Astrocyte of the cerebellum (primary cell): ENCODE data around the gene SIRPG.

Experiments
- DNase-seq: peaks from one replicate; pipeline ENCODE4 v3.0.0-alpha.2; 2011; ENCODE audit warnings: low read depth
- H3K4me3 ChIP-seq: 2 replicates; pipeline ENCODE4 v1.5.1; 2011; ENCODE audit warnings: mild to moderate bottlenecking, low read depth, low read length, moderate library complexity
- CTCF ChIP-seq: IDR thresholded peaks from 2 replicates; pipeline ENCODE4 v1.5.1; 2012; ENCODE audit warnings: low read length, low read depth, moderate library complexity, mild to moderate bottlenecking; ENCODE audit errors: missing control alignments
- in situ Hi-C: cut with HindIII; loops from 2 replicates; pipeline ENCODE4 v1.10.0; 2017; ENCODE audit warnings: low sequenced_read_pairs

SIRPG gene

DNA sequence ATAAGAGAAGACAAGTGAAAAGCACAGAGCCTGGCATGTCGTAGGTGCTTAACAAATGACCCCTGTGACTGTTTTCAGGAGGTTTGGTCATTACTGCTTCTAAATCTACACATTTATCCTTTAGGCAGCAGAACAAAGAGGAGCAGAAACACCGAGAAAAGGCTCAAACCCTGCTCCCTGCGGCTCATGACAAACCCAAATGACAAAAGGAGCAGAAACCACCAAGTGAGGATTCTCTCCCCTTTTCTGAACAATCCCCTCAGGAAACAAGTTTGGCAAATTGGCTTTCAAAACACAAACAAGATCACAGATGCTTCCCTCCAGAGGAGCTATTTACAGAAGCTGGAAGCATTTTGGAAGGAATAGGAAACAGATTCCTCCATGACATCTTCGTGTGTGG, 15.8 kb upstream of the SIRPG start:
- DNase-seq: no peak
- no peak for TF ChIP-seq CTCF
- in situ Hi-C loops: no loop called here
- H3K4me3 ChIP-seq: no peak overlapping the region

DNA sequence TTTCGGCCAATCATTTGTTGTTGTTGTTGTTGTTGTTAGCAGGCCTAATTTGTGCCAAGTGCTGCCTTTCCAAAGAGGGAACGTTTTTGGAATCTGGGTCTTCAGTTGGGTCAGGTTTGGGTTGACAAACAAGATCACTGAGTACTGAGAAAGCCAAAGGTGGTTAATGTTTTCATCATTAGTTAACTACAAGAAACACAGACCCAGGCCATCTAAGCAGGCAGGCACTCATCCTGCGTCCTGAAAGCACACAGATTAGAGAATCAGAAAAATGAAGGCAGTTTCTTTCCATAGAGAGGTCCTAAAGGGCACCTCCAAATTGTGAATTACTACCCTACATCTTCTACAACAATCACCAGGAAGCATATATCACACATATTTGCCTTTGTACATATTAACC, 15.1 kb upstream of the SIRPG start:
- TF ChIP-seq CTCF: no peak
- H3K4me3 ChIP-seq: no peak overlapping the region
- in situ Hi-C loops: no loop called here
- DNase-seq: no peak

DNA sequence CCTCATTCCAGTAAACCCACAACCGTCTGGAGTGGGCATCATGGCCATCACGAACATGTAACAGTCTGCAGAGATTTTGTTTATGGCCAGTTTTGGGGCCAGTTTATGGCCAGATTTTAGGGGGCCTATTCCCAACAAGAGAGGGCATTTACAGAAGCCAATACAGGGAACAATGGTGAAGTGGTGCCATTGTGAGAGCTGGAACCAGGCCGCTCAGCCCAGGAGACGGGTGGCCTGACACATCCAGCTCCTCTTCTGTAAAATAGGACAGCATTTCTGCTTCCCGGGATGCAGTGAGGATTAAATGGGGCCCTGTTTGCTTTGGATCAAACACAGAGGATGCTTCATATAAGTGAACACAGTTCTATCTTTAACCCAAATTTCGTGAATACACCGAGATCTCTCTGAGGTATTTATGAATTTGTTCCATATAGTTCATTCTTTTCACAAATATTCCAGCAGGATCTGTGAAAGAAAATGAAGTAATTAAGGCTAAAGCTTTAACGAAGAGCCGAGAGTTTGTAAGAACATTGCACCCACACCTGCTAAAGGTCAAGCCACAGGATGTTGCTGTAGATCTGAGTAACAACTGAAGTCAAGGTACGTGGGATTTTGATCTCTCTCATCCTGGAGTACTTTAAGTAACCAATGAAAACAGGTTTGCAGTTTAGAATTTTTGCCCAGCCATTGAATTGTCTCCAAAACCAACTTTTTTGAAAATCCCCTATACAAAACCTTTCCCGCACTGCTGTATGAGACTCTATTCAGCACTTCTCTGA, 14.5 kb upstream of the SIRPG start:
- H3K4me3 ChIP-seq: no peak overlapping the region
- DNase-seq: no peak
- no peak for TF ChIP-seq CTCF
- in situ Hi-C loops: no loop called here

GRCh38 chr20:1669304-1669703, 11.7 kb upstream of the SIRPG start:
- no peak overlapping the region for H3K4me3 ChIP-seq
- peak; percentile 87 for DNase-seq
- in situ Hi-C loops: no loop called here
- TF ChIP-seq CTCF: no peak

DNA sequence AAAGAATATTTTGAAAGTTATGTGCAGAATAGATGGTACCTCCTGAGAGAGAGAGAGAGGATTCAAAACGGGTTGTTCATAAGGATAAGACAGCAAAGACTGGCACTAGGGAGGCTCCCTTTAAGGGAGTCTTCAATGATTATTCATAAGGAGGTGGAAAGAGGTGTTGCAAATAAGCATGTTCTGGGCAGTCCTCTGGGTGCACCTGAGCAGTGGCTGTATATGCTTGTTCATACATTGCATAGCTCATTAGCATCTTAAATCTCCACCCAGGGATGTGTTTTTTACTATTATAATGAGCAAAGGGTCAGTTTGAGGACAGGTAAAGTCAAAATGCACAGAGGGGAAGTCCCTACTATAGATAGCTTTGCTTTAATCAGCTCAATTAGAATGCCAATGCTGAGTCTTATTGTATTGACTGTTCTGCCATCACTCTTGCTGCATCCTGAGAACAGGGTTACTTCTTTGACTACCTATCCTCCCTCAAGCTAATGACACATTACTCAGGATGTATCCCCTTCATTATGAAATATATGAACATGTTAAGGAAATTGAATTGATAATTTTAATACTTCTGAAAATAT, 10.0 kb upstream of the SIRPG start:
- DNase-seq: no peak
- no peak for TF ChIP-seq CTCF
- H3K4me3 ChIP-seq: no peak overlapping the region
- in situ Hi-C loops: no loop called here

DNA sequence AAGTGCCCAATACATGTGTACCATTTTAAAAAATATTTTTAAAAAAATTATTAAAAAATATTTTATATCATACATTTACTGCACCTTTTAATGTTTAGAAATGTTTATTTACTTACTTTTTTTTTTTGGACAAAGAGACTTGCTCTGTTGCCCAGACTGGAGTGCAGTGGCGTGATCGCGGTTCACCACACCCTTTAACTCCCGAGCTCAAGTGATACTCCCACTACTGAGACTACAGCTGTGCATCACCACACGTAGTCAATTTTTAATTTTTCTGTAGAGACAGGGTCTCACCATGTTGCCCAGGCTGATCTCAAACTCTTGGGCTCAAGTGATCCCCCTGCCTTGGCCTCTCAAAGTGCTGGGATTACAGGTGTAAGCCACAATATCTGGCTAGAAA, 9.2 kb upstream of the SIRPG start:
- in situ Hi-C loops: no loop called here
- no peak for TF ChIP-seq CTCF
- no peak overlapping the region for H3K4me3 ChIP-seq
- DNase-seq: no peak

DNA sequence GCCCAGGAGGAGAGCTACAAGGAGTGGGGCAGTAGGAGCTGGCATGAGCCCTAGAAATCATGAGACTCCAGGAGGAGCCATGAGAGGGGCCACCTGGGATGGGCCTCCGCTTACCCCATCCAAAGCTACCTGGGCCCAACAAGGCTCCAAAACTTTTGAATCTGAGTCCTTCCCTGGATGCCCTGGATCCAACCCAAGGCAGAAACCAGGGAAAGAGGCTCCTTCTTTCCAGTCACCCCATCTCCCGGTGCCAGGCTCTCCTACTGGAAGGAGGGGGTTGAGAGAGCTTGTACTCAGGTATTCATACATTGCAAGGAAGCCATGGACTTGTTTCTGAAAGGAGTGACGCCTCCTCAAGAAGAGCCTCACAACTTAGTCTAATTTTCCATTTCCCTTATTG, 7.8 kb upstream of the SIRPG start:
- no peak overlapping the region for H3K4me3 ChIP-seq
- TF ChIP-seq CTCF: no peak
- in situ Hi-C loops: no loop called here
- DNase-seq: no peak
